ENCODE data around the gene HSD17B7. TPM values are rescaled to one million over a fixed set of nuclear protein-coding genes. Genes with fewer than 3 reads are reported as not detected.

The HSD17B7 gene
- total RNA-seq, 1 donor from 2014 or later = 38.7 TPM

- H3K4me3 Mint-ChIP-seq (ENCODE audit: unreplicated experiment) = no peak overlapping the region
- H3K36me3 Mint-ChIP-seq (ENCODE audit: unreplicated experiment) = peaks cover 5% of the 10 kb centered on the region
- H3K9me3 Mint-ChIP-seq (ENCODE audit: unreplicated experiment) = no peaks in the 10 kb centered on the region
- no peak for DNase-seq
- H3K27ac Mint-ChIP-seq (ENCODE audit: unreplicated experiment) = no peak overlapping the region
- no peaks in the 10 kb centered on the region for H3K4me1 Mint-ChIP-seq (ENCODE audit: low read depth, unreplicated experiment)
- TF ChIP-seq, protein P1, sequence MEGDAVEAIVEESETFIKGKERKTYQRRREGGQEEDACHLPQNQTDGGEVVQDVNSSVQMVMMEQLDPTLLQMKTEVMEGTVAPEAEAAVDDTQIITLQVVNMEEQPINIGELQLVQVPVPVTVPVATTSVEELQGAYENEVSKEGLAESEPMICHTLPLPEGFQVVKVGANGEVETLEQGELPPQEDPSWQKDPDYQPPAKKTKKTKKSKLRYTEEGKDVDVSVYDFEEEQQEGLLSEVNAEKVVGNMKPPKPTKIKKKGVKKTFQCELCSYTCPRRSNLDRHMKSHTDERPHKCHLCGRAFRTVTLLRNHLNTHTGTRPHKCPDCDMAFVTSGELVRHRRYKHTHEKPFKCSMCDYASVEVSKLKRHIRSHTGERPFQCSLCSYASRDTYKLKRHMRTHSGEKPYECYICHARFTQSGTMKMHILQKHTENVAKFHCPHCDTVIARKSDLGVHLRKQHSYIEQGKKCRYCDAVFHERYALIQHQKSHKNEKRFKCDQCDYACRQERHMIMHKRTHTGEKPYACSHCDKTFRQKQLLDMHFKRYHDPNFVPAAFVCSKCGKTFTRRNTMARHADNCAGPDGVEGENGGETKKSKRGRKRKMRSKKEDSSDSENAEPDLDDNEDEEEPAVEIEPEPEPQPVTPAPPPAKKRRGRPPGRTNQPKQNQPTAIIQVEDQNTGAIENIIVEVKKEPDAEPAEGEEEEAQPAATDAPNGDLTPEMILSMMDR (IDR thresholded peaks at IDR 0.05; ENCODE audit: partially characterized antibody, unreplicated experiment) = no peak
- peaks cover 2% of the 10 kb centered on the region for H3K27me3 Mint-ChIP-seq (ENCODE audit: unreplicated experiment)
Measured at GRCh38 chr1:162838863-162839262, 48.4 kb downstream of the HSD17B7 start.

GRCh38 chr1:162840250-162840839 is 49.8 kb downstream of the HSD17B7 start:
- H3K27ac Mint-ChIP-seq (ENCODE audit: unreplicated experiment) = no peak overlapping the region
- H3K4me3 Mint-ChIP-seq (ENCODE audit: unreplicated experiment) = no peak overlapping the region
- no peak for DNase-seq
- TF ChIP-seq, protein P1 (IDR thresholded peaks at IDR 0.05; ENCODE audit: partially characterized antibody, unreplicated experiment) = no peak
- peaks cover 3% of the 10 kb centered on the region for H3K4me1 Mint-ChIP-seq (ENCODE audit: low read depth, unreplicated experiment)
- no peaks in the 10 kb centered on the region for H3K9me3 Mint-ChIP-seq (ENCODE audit: unreplicated experiment)
- H3K27me3 Mint-ChIP-seq (ENCODE audit: unreplicated experiment) = peaks cover 2% of the 10 kb centered on the region
- peaks cover 5% of the 10 kb centered on the region for H3K36me3 Mint-ChIP-seq (ENCODE audit: unreplicated experiment)

GRCh38 chr1:162844153-162844552 is 53.7 kb downstream of the HSD17B7 start:
- Mint-ChIP-seq H3K27me3 (ENCODE audit: unreplicated experiment) (peaks cover 2% of the 10 kb centered on the region), H3K36me3 (ENCODE audit: unreplicated experiment) (no peaks in the 10 kb centered on the region), H3K4me1 (ENCODE audit: low read depth, unreplicated experiment) (peaks cover 3% of the 10 kb centered on the region), H3K4me3 (ENCODE audit: unreplicated experiment) (no peak overlapping the region), H3K9me3 (ENCODE audit: unreplicated experiment) (peaks cover 2% of the 10 kb centered on the region), H3K27ac (ENCODE audit: unreplicated experiment) (no peak overlapping the region)
- DNase-seq = no peak
- TF ChIP-seq, protein P1 (IDR thresholded peaks at IDR 0.05; ENCODE audit: partially characterized antibody, unreplicated experiment) = no peak

DNA sequence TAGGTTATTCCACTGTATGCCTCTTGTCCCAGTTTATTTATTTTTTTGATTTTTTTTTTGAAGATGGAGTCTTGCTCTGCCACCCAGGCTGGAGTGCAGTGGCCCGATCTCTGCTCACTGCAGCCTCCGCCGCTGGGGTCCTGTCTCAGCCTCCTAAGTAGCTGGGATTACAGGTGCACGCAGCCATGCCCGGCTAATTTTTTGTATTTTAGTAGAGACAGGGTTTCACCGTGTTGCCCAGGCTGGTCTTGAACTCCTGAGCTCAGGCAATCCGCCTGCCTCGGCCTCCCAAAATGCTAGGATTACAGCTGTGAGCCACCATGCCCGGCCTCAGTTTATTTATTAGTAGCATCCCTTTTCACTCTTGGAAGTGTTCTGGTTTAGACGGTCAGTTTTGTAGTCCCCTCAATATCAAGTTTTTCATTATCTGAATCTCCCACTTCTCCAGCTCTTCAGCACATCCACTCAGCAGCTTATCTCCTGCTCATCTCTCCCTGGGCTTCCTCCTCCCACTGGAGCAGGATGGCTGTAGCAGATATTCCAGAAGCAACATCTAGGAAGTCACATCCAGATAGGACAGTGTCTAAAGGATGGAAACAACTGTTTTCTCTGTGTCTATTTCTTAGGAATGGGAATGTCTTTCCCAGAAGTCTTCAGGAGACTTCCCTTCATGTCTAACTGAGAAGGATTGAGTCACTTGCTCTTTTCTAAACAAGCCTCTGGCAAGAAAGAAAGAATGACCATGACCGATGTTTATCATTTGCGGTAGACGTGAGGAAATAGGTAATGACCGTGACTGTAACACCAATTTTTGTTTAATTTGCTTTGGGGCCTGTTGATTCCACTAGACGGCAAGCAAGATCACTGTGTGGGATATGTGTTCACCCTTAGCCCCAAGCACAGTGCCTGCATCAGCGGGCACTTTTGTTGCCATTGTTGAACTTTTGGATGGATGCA is 56.0 kb downstream of the HSD17B7 start:
- Mint-ChIP-seq H3K27ac (ENCODE audit: unreplicated experiment) (no peak overlapping the region), H3K36me3 (ENCODE audit: unreplicated experiment) (no peaks in the 10 kb centered on the region), H3K9me3 (ENCODE audit: unreplicated experiment) (peaks cover 2% of the 10 kb centered on the region), H3K27me3 (ENCODE audit: unreplicated experiment) (no peaks in the 10 kb centered on the region), H3K4me3 (ENCODE audit: unreplicated experiment) (no peak overlapping the region), H3K4me1 (ENCODE audit: low read depth, unreplicated experiment) (peaks cover 3% of the 10 kb centered on the region)
- DNase-seq = no peak
- TF ChIP-seq, protein P1 (IDR thresholded peaks at IDR 0.05; ENCODE audit: partially characterized antibody, unreplicated experiment) = no peak

Data from glutamatergic neuron (in vitro differentiated cells).